Breast epithelium (tissue), 3 donors: ENCODE measurements around the gene EVC.

Source experiments
- POLR2A ChIP-seq: fragments of 450-650 bp; IDR thresholded peaks from one replicate; pipeline ENCODE4 v1.6.1; 2016; ENCODE audit warnings: antibody characterized with exemption, mild to moderate bottlenecking, moderate library complexity
- POLR2AphosphoS5 ChIP-seq, 3 donors: sonication (generic); formaldehyde crosslinking; IDR thresholded peaks; one replicate each; pipeline ENCODE4 v1.6.1; 2017; ENCODE audit warnings: antibody characterized with exemption in 3 of 3
- TF ChIP-seq, protein P1 (sequence below), 3 donors: fragments of 450-650 bp; IDR thresholded peaks; one replicate each; pipeline ENCODE4 v1.5.1; 2016 to 2017; ENCODE audit warnings: antibody characterized with exemption in 3 of 3, mild to moderate bottlenecking in 3 of 3, moderate library complexity in 3 of 3

DNA sequence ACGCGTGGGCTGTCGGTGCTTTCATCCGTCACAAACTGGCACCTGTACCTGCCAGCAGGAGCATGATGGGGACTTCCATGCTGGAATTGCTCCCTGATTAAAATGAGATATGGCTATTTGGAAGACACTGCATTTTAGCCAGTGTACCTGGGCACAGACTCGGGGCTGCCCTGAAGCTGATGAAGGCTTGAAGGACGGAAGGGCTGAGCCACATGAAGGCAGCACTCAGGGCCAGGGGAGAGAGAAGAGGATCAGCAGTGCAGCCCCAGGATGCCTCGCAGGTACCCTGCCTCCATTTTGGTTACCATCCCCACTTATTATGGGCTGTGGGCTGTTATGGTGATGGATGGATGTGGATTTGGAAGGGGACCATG lies 102.9 kb downstream of the EVC start:
- no peak for TF ChIP-seq POLR2AphosphoS5 (IDR thresholded peaks at IDR 0.05)
- TF ChIP-seq, protein P1, sequence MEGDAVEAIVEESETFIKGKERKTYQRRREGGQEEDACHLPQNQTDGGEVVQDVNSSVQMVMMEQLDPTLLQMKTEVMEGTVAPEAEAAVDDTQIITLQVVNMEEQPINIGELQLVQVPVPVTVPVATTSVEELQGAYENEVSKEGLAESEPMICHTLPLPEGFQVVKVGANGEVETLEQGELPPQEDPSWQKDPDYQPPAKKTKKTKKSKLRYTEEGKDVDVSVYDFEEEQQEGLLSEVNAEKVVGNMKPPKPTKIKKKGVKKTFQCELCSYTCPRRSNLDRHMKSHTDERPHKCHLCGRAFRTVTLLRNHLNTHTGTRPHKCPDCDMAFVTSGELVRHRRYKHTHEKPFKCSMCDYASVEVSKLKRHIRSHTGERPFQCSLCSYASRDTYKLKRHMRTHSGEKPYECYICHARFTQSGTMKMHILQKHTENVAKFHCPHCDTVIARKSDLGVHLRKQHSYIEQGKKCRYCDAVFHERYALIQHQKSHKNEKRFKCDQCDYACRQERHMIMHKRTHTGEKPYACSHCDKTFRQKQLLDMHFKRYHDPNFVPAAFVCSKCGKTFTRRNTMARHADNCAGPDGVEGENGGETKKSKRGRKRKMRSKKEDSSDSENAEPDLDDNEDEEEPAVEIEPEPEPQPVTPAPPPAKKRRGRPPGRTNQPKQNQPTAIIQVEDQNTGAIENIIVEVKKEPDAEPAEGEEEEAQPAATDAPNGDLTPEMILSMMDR (IDR thresholded peaks at IDR 0.05), result no peak
- TF ChIP-seq POLR2A, result no peak
